Osteoblast (primary cell): Measurements from ENCODE around the gene HSD3B1. TPM values are rescaled to one million over a fixed set of nuclear protein-coding genes. Genes with fewer than 3 reads are reported as not detected.

Experiments
- DNase-seq: peaks from one replicate; pipeline ENCODE4 v3.0.0; 2011; ENCODE audit warnings: low spot score, mixed read lengths; ENCODE audit not compliant: insufficient read length; ENCODE audit errors: missing footprints
- H2AFZ ChIP-seq: 2 replicates; pipeline ENCODE4 v1.6.0; 2011; ENCODE audit warnings: mild to moderate bottlenecking, low read length
- H3K27ac ChIP-seq: 2 replicates; pipeline ENCODE4 v1.5.1; 2011; ENCODE audit warnings: mild to moderate bottlenecking, low read depth, low read length, moderate library complexity
- H3K27me3 ChIP-seq: 2 replicates; pipeline ENCODE4 v1.6.0; 2012; ENCODE audit warnings: mild to moderate bottlenecking, control low read depth, inconsistent platforms, low read length, moderate library complexity; ENCODE audit not compliant: insufficient read depth
- H3K36me3 ChIP-seq: 2 replicates; pipeline ENCODE4 v1.5.1; 2011; ENCODE audit warnings: mild to moderate bottlenecking, low read length, control low read depth, moderate library complexity; ENCODE audit not compliant: insufficient read depth
- H3K4me1 ChIP-seq: 2 replicates; pipeline ENCODE4 v1.5.1; 2011; ENCODE audit warnings: mild to moderate bottlenecking, low read length, control low read depth, moderate library complexity; ENCODE audit not compliant: insufficient read depth
- H3K4me2 ChIP-seq: 2 replicates; pipeline ENCODE4 v1.6.0; 2011; ENCODE audit warnings: mild to moderate bottlenecking, low read length; ENCODE audit not compliant: insufficient read depth
- H3K4me3 ChIP-seq: fragments of 200-600 bp; sonication (generic); 3 replicates; pipeline ENCODE4 v1.5.1; 2012; ENCODE audit warnings: mild to moderate bottlenecking, low read length, inconsistent platforms; ENCODE audit not compliant: insufficient read depth
- H3K79me2 ChIP-seq: 2 replicates; pipeline ENCODE4 v1.6.0; 2012; ENCODE audit warnings: mild to moderate bottlenecking, low read length, control low read depth, inconsistent platforms; ENCODE audit not compliant: insufficient read depth
- H3K9me3 ChIP-seq: 2 replicates; pipeline ENCODE4 v1.5.1; 2011; ENCODE audit warnings: low read depth, low read length, control low read depth
- H4K20me1 ChIP-seq: 2 replicates; pipeline ENCODE4 v1.6.0; 2012; ENCODE audit warnings: mild to moderate bottlenecking, low read length, control low read depth; ENCODE audit not compliant: insufficient read depth
- CTCF ChIP-seq: IDR thresholded peaks from 2 replicates; pipeline ENCODE4 v1.5.1; 2011; ENCODE audit warnings: mild to moderate bottlenecking, low read depth, low read length, moderate library complexity; ENCODE audit errors: extremely low read depth
- total RNA-seq: library from RNA; depleted of rRNA; stranded (reverse); fragments of >200 nt; gene quantifications from 2 replicates; pipeline ENCODE4 v1.2.3, GENCODE V29; 2012

The HSD3B1 gene
- total RNA-seq, 1 donor, result not detected

- DNase-seq, result no peak
- H3K4me1 ChIP-seq, result no peaks in the 10 kb centered on the region
- no peaks in the 10 kb centered on the region for H3K36me3 ChIP-seq
- no peaks in the 10 kb centered on the region for H3K9me3 ChIP-seq
- no peak overlapping the region for H3K4me3 ChIP-seq
- no peaks in the 10 kb centered on the region for H4K20me1 ChIP-seq
- H3K27me3 ChIP-seq, result peaks cover 11% of the 10 kb centered on the region
- no peaks in the 10 kb centered on the region for H3K79me2 ChIP-seq
- H2AFZ ChIP-seq, result no peak overlapping the region
- TF ChIP-seq CTCF, result no peak
- H3K4me2 ChIP-seq, result no peak overlapping the region
- H3K27ac ChIP-seq, result no peak overlapping the region
Measured at GRCh38 chr1:119482517-119483425, 24.2 kb upstream of the HSD3B1 start.

- no peaks in the 10 kb centered on the region for H3K36me3 ChIP-seq
- no peak for DNase-seq
- no peak overlapping the region for H2AFZ ChIP-seq
- no peaks in the 10 kb centered on the region for H3K4me1 ChIP-seq
- H3K27me3 ChIP-seq, result peaks cover 10% of the 10 kb centered on the region
- H3K27ac ChIP-seq, result no peak overlapping the region
- no peaks in the 10 kb centered on the region for H3K9me3 ChIP-seq
- TF ChIP-seq CTCF, result no peak
- no peaks in the 10 kb centered on the region for H4K20me1 ChIP-seq
- no peaks in the 10 kb centered on the region for H3K79me2 ChIP-seq
- H3K4me3 ChIP-seq, result no peak overlapping the region
- H3K4me2 ChIP-seq, result no peak overlapping the region
Measured at GRCh38 chr1:119483441-119484200, 23.4 kb upstream of the HSD3B1 start.

- Histone ChIP-seq H3K27me3 (peaks cover 6% of the 10 kb centered on the region), H2AFZ (no peak overlapping the region), H3K4me3 (no peak overlapping the region), H4K20me1 (no peaks in the 10 kb centered on the region), H3K27ac (no peak overlapping the region), H3K4me2 (no peak overlapping the region), H3K36me3 (no peaks in the 10 kb centered on the region), H3K4me1 (no peaks in the 10 kb centered on the region), H3K79me2 (no peaks in the 10 kb centered on the region), H3K9me3 (no peaks in the 10 kb centered on the region)
- no peak for DNase-seq
- no peak for TF ChIP-seq CTCF
Measured at GRCh38 chr1:119485201-119485600, 21.8 kb upstream of the HSD3B1 start.

- no peaks in the 10 kb centered on the region for H3K79me2 ChIP-seq
- H3K4me2 ChIP-seq, result no peak overlapping the region
- H3K36me3 ChIP-seq, result no peaks in the 10 kb centered on the region
- TF ChIP-seq CTCF, result no peak
- no peaks in the 10 kb centered on the region for H4K20me1 ChIP-seq
- DNase-seq, result no peak
- no peak overlapping the region for H3K4me3 ChIP-seq
- no peak overlapping the region for H3K27ac ChIP-seq
- no peaks in the 10 kb centered on the region for H3K4me1 ChIP-seq
- H2AFZ ChIP-seq, result no peak overlapping the region
- peaks cover 3% of the 10 kb centered on the region for H3K27me3 ChIP-seq
- no peaks in the 10 kb centered on the region for H3K9me3 ChIP-seq
Measured at GRCh38 chr1:119488216-119488615, 18.8 kb upstream of the HSD3B1 start.
